Frontal cortex (tissue), 4 donors: ENCODE results near the gene PCDHGA6. TPM values are rescaled to one million over a fixed set of nuclear protein-coding genes. Genes with fewer than 3 reads are reported as not detected.
"Not testable (repeated sequence)": the region's sequence is repeated elsewhere in the genome, so short reads cannot be mapped to it uniquely, and the experiment has no call there.

Experiments
- DNase-seq, 2 donors: peaks; one replicate each; pipeline ENCODE4 v3.0.0; 2012; ENCODE audit warnings: low spot score in 2 of 2
- FAIRE-seq: peaks from 2 replicates; lab custom pipeline; 2012; peaks lifted over from hg19 to GRCh38; lab: Jason Lieb, UNC
- total RNA-seq: library from RNA; depleted of rRNA; stranded (reverse); fragments of >200 nt; gene quantifications from one replicate; pipeline ENCODE4 v1.2.3, GENCODE V29; 2014
- donor health status: control.
- donor health status: control.
- donor health status: control.

The PCDHGA6 gene
- total RNA-seq, 1 donor from 2014 or later, result 9.0 TPM

- DNase-seq (no peak), FAIRE-seq (no peak)
Measured at GRCh38 chr5:141356950-141357349, 16.7 kb upstream of the PCDHGA6 start.

- FAIRE-seq, result no peak
- no peak for DNase-seq
Measured at GRCh38 chr5:141359790-141360426, 13.8 kb upstream of the PCDHGA6 start, which contains the start of gene PCDHGB2. Gene PCDHGB2 (plus strand): TSS chr5:141359994. CDS start chr5:141360136, 142 bp downstream.

DNA sequence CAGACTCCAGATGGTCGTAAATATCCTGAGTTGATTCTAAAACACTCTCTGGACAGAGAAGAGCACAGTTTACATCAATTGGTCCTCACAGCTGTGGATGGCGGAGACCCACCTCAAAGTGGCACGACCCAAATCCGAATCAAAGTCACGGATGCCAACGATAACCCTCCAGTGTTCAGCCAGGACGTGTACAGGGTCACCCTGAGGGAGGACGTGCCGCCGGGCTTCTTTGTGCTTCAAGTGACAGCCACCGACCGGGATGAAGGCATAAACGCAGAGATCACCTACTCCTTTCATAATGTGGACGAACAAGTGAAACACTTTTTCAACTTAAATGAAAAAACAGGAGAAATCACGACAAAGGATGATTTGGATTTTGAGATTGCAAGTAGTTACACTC lies 13.0 kb upstream of the PCDHGA6 start:
- DNase-seq (no peak), FAIRE-seq (no peak)

- DNase-seq (no peak), FAIRE-seq (no peak)
Measured at GRCh38 chr5:141362719-141363118, 11.0 kb upstream of the PCDHGA6 start.

- FAIRE-seq (no peak), DNase-seq (no peak)
Measured at GRCh38 chr5:141363952-141364660, 9.6 kb upstream of the PCDHGA6 start, which contains the start of gene PCDHGA5. Gene PCDHGA5 (plus strand): TSS chr5:141364162. CDS start chr5:141364331, 169 bp downstream.

DNA sequence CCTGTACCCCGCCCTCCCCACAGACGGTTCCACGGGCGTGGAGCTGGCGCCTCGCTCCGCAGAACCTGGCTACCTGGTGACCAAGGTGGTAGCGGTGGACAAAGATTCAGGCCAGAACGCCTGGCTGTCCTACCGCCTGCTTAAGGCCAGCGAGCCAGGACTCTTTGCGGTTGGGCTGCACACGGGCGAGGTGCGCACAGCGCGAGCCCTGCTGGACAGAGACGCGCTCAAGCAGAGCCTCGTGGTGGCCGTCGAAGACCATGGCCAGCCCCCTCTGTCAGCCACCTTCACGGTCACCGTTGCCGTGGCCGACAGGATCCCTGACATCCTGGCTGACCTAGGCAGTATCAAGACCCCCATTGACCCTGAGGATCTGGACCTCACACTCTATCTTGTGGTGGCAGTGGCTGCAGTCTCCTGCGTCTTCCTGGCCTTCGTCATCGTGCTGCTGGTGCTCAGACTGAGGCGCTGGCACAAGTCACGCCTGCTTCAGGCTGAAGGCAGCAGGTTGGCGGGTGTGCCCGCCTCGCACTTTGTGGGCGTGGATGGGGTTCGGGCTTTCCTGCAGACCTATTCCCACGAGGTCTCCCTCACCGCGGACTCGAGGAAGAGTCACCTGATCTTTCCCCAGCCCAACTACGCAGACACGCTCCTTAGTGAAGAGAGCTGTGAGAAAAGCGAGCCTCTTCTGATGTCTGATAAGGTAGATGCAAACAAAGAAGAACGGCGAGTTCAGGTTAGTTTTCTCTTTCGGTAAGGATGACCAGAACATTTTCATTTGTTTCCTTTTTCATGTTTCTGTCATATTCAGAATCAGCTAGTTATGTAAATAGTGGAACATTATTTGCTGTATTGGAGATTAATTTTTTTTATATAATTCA lies 7.4 kb upstream of the PCDHGA6 start:
- no peak for FAIRE-seq

DNA sequence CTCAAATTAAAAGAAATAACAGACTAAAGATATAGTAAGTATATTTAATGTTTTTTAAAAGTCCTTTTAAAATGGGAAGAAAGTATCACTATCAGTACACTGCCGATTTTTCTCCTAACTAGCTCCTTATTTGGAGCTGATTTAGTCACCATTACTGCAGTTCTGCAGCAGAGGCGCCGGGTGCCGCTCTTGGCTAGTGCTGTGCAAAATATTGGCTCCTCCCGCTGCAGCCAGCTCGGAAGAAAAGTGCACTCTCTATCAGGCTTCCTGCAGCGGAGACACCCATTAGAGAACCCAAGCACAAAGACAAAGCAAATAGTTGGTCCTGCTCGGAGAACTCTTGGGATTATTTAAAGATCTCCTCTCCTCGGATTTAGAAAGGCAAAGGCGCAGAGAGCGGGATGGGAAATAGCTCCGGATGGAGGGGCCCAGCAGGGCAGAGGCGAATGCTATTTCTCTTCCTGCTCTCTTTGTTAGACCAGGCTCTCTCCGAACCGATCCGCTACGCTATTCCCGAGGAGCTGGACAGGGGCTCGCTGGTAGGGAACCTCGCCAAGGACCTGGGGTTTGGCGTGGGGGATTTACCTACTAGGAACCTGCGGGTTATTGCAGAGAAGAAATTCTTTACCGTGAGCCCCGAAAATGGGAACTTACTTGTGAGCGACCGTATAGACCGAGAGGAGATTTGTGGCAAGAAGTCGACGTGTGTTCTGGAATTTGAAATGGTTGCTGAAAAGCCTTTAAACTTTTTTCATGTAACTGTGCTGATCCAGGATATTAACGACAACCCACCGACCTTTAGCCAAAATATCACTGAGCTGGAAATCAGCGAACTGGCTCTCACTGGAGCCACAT lies 3.5 kb upstream of the PCDHGA6 start, which contains the start of gene PCDHGB3:
Gene PCDHGB3, plus strand, starts transcription at position 249 of the 855 bp plus-strand sequence. Its CDS starts 153 bp downstream, at position 402.
- DNase-seq (no peak), FAIRE-seq (no peak)

More for the DNA sequence above, 7.4 kb upstream of the PCDHGA6 start:
- DNase-seq, result no peak

- FAIRE-seq (no peak), DNase-seq (no peak)
Measured at GRCh38 chr5:141371572-141372475, 1.9 kb upstream of the PCDHGA6 start.

DNA sequence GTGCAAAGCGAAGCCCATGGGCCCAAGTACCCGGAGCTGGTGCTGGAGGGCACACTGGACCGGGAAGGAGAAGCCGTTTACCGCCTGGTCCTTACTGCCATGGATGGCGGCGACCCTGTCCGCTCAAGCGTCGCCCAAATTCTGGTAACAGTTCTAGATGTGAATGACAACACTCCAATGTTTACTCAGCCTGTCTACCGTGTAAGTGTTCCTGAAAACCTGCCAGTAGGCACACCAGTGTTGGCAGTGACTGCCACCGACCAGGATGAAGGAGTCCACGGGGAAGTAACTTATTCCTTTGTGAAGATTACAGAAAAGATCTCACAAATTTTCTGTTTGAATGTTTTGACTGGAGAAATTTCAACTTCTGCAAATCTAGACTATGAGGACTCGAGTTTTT lies 936 bp downstream of the PCDHGA6 start:
- no peak for FAIRE-seq
- no peak for DNase-seq

DNA sequence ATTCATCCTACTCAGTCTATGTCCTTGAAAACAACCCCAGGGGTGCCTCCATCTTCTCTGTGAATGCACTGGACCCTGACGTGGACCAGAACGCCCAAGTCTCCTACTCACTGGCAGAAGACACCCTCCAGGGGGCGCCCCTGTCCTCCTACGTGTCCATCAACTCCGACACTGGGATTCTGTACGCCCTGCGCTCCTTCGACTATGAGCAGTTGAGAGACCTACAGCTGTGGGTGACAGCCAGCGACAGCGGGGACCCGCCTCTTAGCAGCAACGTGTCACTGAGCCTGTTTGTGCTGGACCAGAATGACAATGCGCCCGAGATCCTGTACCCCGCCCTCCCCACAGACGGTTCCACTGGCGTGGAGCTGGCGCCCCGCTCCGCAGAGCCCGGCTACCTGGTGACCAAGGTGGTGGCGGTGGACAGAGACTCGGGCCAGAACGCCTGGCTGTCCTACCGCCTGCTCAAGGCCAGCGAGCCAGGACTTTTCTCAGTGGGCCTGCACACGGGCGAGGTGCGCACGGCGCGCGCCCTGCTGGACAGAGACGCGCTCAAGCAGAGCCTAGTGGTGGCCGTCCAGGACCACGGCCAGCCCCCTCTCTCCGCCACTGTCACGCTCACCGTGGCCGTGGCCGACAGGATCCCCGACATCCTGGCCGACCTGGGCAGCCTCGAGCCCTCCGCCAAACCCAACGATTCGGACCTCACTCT lies 1.9 kb downstream of the PCDHGA6 start:
- DNase-seq, FAIRE-seq: not testable (repeated sequence)

DNA sequence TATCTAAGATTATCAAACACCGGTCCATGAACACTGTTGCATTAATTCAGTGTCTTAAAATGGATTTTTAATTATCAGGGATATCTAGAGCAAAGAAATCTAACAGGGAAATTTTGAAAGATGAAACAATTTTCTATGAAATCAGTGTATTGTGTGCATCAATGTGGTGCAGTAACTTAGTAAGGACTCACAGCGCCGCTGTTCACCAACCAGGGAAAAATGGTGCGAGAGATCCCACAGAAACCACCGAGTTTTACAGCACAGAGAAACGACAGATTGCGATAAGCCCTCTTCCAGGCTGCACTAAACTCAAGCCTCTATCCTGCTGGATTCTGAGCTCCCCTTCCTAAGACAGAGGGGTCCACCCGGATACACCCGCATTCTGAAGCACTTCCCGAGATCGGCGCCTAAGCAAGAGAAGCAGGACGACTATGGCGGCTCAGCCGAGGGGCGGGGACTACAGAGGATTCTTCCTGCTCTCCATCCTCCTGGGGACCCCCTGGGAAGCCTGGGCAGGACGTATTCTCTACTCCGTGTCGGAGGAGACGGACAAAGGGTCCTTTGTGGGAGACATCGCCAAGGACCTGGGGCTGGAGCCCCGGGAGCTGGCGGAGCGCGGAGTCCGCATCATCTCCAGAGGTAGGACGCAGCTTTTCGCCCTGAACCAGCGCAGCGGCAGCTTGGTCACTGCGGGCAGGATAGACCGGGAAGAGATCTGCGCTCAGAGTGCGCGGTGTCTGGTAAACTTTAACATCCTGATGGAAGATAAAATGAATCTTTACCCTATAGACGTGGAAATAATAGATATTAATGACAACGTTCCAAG lies 9.0 kb downstream of the PCDHGA6 start, which contains the start of gene PCDHGA7:
Gene PCDHGA7, plus strand, starts transcription at position 274 of the 826 bp plus-strand sequence. Its CDS starts 158 bp downstream, at position 432.
- no peak for DNase-seq
- FAIRE-seq, result no peak

DNA sequence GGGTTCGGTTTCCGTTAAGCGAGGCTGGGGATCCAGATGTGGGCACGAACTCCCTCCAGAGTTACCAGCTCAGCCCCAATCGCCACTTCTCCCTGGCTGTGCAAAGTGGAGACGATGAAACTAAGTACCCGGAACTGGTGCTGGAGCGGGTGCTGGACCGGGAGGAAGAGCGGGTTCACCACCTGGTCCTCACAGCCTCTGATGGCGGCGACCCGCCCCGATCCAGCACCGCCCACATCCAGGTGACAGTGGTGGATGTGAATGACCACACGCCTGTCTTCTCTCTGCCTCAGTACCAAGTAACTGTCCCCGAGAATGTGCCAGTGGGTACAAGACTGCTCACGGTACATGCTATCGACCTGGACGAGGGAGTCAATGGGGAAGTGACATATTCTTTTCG lies 9.7 kb downstream of the PCDHGA6 start:
- DNase-seq (no peak), FAIRE-seq (no peak)

DNA sequence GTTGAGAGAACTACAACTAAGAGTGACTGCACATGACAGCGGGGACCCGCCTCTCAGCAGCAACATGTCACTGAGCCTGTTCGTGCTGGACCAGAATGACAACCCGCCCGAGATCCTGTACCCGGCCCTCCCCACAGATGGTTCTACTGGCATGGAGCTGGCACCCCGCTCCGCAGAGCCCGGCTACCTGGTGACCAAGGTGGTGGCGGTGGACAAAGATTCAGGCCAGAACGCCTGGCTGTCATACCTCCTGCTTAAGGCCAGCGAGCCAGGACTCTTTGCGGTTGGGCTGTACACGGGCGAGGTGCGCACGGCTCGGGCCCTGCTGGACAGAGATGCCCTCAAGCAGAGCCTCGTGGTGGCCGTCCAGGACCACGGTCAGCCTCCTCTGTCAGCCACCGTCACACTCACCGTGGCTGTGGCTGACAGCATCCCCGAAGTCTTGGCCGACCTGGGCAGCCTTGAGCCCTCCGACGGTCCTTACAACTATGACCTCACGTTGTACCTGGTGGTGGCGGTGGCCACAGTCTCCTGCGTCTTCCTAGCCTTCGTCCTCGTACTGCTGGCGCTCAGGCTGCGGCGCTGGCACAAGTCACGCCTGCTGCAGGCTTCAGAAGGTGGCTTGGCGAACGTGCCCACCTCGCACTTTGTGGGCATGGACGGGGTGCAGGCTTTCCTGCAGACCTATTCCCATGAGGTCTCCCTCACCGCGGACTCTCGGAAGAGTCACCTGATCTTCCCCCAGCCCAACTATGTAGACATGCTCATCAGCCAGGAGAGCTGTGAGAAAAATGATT lies 11.0 kb downstream of the PCDHGA6 start:
- DNase-seq, result no peak
- FAIRE-seq, result no peak

- FAIRE-seq, DNase-seq: not testable (repeated sequence)
Measured at GRCh38 chr5:141387557-141388311, 14.0 kb downstream of the PCDHGA6 start, which contains the start of gene PCDHGB4. Gene PCDHGB4 (plus strand): TSS chr5:141387698. CDS start chr5:141387885, 187 bp downstream.

GRCh38 chr5:141388661-141389060 lies 15.0 kb downstream of the PCDHGA6 start:
- no peak for FAIRE-seq

More at GRCh38 chr5:141388661-141389060, 15.0 kb downstream of the PCDHGA6 start:
- DNase-seq, result no peak
